ENCODE results near the gene CDK12.

GRCh38 chr17:39553341-39553945 lies 92.2 kb downstream of the CDK12 start:
- TF ChIP-seq CTCF (conservative IDR thresholded peaks at IDR 0.05; ENCODE audit: low read depth, low read length) (no peak), EZH2phosphoT487 (IDR thresholded peaks at IDR 0.05; ENCODE audit: borderline replicate concordance, low read length) (no peak)

Measured in PC-3 (cell line).